ENCODE measurements around the gene KIAA1549.

KIAA1549 gene

DNA sequence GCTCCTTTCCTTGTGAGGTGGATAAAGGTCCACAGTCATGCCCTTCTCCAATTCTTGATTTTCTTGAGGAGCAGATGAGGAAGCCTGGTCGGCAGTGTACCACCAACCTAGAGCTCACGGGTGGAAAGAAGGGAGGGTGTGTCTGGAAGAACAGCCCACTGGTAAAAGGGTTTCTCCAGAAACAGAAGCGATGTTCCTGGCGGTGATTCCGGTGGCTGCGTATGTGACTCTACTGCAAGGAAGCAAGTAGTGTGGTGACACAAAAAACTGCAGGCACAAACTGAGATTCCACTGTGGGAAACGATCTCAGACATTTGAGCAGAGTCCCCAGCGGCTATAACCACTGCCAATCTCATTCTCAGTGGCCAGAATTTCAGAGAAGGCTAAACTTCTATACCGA is 117.3 kb downstream of the KIAA1549 start:
- in situ Hi-C loops (cut with MboI; ENCODE audit: low sequenced_read_pairs), result loop anchor here (25.0 kb wide), 1 partner anchor 952 kb away; no protein-coding TSS in a partner anchor

DNA sequence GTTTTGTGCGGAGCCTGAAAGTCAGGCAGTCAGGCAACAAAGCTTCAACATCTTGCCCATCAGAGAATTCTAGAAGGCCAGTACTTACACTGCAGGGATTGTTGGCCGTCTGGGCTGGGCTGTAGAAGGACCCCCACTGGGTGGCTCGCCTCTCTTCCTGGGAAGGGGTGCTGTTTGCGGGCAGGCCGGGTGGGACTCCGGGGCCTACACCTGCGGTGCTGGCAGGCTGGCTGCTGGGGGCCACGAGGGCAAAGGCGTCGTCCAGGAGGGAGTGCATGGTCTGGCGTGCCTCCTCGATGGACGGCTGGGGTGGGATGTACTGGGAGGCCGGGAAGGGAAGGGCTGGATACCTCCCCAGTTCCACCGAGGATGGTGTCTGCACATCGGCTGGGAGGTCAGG is 120.1 kb downstream of the KIAA1549 start:
- in situ Hi-C loops (cut with MboI; ENCODE audit: low sequenced_read_pairs), result loop anchor here (25.0 kb wide), 1 partner anchor 949 kb away; no protein-coding TSS in a partner anchor

DNA sequence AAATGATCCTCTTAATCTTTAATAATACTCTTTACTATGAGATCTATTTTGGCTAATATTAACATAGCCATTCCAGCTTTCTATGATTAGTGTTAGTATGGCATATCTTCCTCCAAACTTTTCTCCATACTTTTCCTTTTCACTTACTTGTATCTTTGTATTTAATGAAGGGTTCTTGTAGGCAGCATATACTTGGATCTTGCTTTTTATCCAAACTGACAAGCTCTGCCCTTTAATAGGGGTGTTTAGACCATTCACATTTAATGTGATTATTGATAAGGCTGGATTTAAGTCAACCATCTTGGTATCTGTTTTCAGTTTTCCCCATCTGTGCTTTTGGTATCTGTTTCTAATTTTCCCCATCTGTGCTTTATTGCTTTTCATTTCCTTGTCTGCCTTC is 123.5 kb downstream of the KIAA1549 start:
- in situ Hi-C loops (cut with MboI; ENCODE audit: low sequenced_read_pairs), result loop anchor here (25.0 kb wide), 1 partner anchor 945 kb away; no protein-coding TSS in a partner anchor

DNA sequence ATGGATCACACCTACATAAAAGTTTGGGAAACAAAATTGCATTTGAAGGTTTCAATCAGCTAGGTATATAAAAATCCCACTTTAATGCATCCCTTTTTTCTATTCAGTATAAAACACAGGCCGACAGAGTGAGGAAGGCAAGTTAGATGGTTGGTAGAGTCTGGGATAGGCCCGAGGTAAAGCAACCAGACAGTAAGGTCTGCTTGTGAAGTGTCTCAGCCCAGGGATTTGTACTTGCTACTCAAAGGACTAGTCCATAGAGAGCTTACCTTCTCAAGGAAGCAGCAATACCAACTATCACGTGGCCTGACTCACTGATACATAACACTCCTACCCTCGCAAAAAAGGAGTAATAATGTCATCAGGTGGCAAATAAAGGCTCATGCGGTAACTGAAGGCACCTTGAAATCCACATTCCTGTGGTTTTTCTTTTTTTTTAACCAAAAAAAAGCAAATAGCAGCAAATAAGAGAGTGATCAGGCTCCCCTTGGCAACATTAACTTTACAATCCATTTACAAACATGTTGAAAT is 127.0 kb downstream of the KIAA1549 start:
- in situ Hi-C loops (cut with MboI; ENCODE audit: low sequenced_read_pairs), result loop anchor here (25.0 kb wide), 1 partner anchor 942 kb away; no protein-coding TSS in a partner anchor

DNA sequence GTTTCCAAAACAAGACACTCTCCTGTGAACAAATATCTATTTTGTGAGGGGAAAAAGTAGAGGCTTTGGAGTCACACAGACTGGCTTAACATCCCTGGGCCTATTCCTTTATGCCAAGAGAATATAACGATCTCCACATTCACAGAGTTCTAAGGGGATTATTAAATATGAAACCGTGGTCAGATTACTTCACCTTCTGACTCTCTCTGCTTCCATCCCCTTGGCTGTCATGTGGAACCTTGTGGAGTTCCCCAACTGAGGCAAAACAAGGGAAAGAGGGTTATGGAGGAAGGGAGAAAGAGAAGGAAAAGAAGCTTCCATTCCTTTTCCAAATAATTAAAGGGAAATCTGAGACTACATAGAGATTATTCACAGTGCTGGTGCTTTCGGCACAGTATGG is 127.7 kb downstream of the KIAA1549 start:
- in situ Hi-C loops (cut with MboI; ENCODE audit: low sequenced_read_pairs), result loop anchor here (25.0 kb wide), 1 partner anchor 941 kb away; no protein-coding TSS in a partner anchor

DNA sequence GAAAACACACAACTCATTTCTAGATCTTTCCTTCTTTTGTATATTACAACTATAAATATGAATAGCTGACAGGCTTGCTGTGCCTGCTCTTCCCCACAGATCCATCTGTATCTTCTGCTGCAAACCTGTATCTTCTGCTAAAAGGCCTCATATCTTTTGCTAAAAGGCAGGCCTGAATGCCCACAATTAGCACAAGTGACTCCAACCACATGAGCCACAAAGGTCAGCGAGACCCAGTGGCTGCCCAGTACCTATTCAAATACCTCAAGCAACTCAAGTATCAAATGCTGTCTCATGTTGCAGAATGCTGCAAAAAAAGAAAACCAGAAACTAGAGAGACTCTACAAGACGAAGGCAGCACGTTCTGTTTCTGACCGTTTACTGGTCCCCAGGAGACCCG is 128.7 kb downstream of the KIAA1549 start:
- in situ Hi-C loops (cut with MboI; ENCODE audit: low sequenced_read_pairs), result loop anchor here (25.0 kb wide), 1 partner anchor 940 kb away; no protein-coding TSS in a partner anchor

DNA sequence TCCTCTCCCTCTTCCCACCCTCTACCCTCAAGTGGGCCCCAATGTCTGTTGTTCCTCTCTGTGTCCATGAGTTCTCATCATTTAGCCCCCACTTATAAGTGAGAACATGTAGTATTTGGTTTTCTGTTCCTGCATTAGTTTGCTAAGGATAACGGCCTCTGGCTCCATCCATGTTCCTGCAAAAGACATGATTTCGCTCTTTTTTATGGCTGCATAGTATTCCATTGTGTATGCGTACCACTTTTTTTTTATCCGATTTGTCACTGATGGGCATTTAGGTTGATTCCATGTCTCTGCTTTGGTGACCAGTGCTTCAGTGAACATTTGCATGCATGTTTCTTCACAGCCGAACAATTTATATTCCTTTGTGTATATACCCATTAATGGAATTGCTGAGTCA is 131.5 kb downstream of the KIAA1549 start:
- in situ Hi-C loops (cut with MboI; ENCODE audit: low sequenced_read_pairs), result loop anchor here (25.0 kb wide), 1 partner anchor 937 kb away; no protein-coding TSS in a partner anchor

DNA sequence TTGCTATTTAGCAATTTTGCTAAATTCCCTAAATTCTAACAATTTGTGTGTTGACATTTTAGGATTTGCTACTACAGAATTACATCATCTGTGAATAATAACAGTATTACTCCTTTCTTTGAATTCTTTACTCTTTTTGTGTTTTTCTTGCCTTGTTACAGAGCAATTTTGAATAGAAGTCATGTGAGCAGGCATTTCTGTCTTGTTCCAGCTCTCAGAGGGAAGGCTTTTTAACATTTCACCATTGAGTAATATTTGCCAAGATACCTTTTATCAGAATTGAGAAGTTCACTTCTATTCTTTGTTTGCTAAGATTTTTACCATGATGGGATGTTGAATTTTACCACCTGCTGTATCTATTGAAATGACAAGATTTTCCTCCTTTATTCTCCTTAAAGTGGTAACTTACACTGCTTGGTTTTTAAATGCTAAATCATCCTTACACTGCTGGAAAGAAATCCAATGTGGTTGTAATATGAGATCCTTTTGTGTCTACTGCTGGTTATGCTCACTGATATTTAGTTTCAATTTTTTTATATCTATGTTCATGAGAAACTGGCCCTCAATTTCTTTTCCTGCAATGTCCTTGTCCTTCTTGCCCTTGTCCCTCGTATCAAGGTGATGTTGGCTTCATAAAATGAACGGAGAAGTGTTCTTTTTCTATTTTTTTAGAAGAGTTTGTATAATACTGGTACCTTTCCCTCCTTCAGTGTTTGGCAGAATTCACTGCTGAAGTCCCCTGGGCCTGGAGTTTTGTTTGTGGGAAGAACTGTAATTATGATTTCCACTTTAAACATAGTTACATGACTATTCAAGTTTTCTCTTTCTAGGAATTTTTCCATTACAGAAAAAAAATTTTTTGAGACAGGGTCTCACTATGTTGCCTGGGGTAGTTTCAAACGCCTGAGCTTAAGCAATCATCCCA is 132.9 kb downstream of the KIAA1549 start:
- in situ Hi-C loops (cut with MboI; ENCODE audit: low sequenced_read_pairs), result no loop called here

DNA sequence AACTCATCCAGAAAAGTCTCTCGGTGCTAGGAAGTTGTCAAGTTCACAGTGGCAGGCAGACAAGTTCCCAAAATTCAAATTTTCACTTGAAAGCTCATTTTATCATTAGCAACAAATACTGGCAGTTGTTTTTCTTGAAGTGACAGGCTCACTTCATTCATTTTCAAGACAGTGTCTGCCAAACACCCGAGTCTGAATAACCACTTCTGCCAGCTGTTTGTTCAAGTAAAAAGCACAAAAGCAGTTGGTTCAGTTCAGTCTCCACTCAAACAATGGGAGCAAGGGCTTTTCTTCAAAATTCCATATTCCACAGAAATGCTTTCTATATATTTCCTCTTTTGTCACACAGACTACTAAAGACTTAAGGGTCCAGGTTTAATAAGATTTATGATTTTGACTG is 135.5 kb downstream of the KIAA1549 start:
- in situ Hi-C loops (cut with MboI; ENCODE audit: low sequenced_read_pairs), result no loop called here

DNA sequence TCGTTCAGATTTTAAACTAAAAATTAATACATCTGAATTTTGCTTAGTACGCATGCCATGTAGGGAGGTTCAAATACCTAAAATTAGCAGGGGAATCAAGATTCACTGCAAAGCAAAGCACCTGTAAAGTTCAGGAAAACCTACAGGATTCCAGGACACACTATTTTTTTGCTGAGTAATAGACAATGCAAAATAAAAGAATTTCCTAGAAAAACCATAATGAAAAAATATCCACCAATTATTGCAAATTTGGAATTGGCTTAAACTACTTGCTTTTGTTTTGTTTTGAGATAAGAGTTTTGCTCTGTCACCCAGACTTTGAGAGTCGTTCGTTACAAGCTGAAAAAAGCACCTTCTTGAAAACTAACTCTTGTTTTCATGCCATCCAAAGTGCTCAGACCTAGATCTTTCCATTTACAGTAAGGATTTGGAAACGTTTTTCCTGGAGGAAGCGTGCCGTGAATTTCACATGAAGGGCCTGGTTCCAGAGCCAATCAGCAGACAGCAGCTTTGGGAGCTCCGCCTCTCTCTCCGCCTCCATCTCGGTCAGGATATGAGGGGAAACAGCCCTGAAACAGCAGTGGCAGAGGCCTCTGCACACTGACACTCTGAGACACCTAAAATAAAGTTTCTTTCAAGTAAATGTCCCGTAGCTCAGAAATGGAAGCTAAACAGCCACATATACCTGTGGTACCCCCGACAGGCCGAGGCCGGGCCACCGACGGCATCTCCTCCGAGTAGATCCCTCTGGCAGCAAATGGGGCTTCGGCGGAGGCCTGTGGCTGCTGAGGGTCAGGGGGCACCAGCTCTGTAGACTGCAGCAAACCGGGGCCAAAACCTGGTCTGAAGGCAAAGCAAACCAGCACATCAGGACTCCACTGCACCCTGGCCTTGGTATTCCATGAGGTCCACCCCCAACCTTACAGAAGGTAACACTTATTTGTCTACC is 137.3 kb downstream of the KIAA1549 start:
- in situ Hi-C loops (cut with MboI; ENCODE audit: low sequenced_read_pairs), result no loop called here

DNA sequence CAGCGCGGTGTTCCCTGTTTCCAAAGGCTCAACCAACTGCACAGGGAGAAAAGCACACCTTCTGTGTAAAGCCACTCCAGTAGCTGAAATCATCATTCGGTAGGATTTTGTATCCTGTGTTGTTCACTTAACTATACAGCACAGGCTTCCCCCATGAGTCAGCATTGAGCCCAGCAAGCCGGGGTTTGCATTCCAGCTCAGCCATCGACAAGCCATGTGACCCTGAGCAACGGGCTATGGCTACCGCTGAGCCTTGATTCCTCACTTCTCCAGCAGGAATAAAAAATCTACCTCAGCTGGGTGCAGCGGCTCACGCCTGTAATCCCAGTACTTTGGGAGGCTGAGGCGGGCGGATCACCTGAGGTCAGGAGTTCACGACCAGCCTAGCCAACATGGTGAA is 139.1 kb downstream of the KIAA1549 start:
- in situ Hi-C loops (cut with MboI; ENCODE audit: low sequenced_read_pairs), result no loop called here

DNA sequence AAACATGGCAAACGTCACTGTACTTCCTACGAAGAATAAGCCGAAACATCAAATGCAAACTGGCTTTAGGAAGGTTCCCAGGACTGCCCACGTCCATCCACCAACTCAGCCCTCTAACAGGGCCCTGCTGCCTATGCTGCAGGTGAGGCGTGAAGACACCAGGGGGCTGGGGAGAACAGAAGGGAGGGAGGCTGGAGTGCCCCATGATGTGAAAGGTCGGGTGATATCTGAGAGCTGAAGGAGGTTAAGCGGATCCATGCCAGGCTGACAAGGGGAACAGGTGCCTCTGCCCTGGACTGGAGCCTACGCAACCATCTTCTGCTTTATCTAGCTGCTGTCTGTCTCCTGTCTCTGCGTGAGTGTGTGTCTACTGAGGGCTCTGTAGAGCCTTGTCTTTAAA is 143.0 kb downstream of the KIAA1549 start:
- in situ Hi-C loops (cut with MboI; ENCODE audit: low sequenced_read_pairs), result no loop called here

DNA sequence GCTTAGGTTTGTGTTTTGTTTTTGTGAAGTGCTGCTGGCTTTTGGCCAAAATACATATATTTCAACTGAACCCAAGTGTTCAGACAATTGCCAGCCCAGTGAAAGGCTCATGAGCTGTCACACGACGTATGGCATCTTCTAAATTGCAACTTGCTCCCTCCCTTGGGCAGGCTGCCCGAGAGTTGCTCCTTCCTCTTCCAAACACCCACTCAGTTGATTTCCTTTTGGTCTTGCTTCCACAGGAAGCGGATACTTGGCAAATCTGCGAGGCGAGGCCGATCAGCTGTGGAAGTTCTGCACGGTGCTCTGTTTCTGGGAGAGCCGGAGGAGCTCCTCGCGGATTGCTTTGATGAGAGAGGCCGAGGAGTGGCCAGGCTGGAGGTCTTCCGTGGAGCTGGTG is 143.6 kb downstream of the KIAA1549 start:
- in situ Hi-C loops (cut with MboI; ENCODE audit: low sequenced_read_pairs), result no loop called here

DNA sequence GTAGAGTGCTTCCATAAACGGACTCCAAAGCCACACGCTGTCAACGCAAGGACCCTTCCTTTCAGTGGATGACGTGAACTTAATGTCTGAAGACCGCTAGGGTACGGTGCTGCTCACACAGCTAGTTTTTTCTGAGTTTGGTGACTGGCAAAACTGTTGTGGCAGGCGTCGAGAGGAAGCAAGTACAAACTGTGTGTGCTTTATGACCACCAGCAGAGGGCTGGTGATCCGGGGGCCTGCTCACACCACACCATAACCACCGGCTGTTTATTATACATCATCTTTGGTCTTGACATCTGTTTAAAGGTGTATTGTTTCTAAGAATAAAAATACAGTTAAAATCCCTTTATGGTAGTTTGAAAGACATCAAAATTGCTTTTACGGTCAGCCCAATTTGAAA is 146.1 kb downstream of the KIAA1549 start:
- in situ Hi-C loops (cut with MboI; ENCODE audit: low sequenced_read_pairs), result no loop called here

DNA sequence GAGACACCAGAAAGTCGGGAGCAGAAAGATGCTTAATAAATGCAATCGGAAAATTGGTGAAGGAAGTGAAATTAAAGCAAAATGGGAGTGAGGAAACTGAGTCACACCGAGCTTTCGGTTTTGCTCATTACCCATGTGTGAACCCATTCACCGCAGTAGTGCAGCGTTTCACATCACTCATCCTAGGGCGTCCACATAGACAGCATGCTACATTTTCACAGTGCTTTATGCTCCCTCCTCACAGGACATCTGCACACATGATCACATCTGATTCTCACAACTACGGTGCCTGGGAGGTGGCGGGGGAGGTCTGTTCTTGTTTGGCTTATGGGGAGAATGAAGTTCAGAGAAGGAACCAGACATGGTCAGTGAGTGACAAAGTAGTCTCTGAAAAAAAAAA is 146.6 kb downstream of the KIAA1549 start:
- in situ Hi-C loops (cut with MboI; ENCODE audit: low sequenced_read_pairs), result no loop called here

DNA sequence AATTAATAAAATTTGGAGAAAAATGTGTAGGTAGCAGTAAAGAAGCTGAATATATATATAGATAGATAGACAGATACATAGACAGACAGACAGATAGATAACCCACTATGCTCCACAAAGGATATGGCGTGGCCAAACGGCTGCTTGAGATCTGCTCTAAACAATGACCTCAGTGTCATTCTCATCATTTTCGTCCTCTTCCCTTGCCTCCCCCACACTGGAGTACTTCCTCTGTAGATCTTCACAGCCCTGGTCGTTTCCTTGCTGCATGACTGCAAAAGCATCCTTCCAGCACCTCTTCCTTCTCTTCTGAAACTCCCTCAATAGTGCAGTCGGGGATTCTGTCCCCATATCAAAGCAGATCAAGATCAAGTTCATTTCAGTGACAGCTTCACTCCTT is 147.6 kb downstream of the KIAA1549 start:
- in situ Hi-C loops (cut with MboI; ENCODE audit: low sequenced_read_pairs), result no loop called here

DNA sequence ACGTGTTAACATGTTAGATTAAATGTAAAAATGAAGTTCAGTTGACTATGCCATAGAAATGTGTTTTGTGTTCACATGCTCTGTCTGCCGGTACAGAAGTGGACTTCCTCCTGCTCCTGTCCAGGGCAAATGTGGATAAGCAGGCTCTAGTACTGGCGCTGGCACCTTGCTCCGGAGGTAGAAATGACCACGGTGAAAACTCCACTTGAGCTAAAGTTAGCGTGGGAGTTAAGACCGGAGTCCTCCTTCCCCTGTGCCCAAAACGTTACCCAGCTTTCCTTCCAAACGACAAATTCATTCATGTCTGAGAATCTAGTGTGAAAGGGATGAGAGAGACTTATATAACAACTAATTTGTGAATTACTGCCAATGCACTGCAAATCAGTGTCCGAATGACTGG is 148.2 kb downstream of the KIAA1549 start:
- in situ Hi-C loops (cut with MboI; ENCODE audit: low sequenced_read_pairs), result no loop called here

DNA sequence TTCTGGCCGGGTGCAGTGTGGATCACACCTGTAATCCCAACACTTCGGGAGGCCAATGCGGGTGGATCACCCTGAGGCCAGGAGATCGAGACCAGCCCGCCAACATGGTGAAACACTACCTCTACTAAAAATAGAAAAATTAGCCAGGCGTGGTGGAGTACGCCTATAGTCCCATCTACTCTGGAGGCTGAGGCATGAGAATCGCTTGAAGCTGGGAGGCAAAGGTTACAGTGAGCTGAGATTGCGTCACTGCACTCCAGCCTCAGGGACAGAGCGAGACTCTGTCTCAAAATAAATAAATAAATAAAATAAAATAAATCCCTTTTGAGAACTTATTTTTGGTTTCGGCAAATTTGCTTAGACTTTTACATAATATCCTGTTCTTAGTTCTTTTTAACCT is 151.9 kb downstream of the KIAA1549 start:
- in situ Hi-C loops (cut with MboI; ENCODE audit: low sequenced_read_pairs), result no loop called here

DNA sequence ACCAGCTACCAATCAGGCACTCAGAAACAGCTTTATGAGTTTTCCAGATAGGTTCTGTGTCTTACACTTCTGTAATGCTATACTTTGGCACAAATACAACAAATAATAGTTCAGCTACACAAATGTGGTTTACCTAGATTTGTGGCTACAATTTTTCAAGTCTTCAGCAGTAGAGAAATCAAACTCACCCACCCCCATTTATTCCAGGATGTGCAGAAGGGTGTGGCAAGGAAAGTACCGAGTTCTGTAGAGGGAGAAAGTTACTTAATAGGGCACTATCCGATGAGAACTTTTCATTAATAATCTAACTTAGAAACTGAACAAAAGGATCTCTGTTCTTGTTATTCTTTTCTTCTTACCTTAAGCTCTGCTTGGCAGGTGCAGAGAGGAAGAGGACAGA is 152.9 kb downstream of the KIAA1549 start:
- in situ Hi-C loops (cut with MboI; ENCODE audit: low sequenced_read_pairs), result no loop called here

DNA sequence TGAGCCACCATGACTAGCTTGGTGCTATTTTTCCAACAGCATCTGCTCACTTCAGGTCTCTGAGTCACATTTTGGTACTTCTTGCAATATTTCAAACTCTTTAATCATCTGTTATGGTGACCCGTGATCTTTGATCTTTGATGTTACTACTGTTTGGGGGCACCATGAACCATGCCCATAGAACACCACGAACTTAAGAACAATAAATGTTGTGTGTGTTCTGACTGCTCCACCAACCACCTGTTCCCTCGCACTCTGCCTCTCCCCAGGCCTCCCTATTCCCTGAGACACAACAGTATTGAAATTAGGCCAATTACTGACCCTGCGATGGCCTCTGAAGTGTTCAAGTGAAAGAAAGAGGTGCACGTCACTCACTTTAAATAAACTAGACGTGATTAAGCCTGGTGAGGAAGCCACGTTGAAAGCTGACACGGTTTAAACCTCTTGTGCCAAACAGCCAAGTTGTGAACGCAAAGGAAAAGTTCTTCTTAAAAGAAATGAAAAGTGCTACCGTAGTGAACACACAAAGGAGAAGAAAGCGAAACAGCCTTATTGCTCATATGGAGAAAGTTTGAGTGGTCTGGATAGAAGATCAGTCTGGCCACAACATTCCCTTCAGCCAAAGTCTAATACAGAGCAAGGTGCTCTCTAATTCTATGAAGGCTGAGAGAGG is 156.0 kb downstream of the KIAA1549 start:
- in situ Hi-C loops (cut with MboI; ENCODE audit: low sequenced_read_pairs), result no loop called here
